K562 (cell line): ENCODE results near the gene NECTIN4. TPM values are rescaled to one million over a fixed set of nuclear protein-coding genes. Genes with fewer than 3 reads are reported as not detected.

ENCODE experiments used
- ARNT ChIP-seq, 2 experiments: fragments of 450-650 bp; IDR thresholded peaks; 2 replicates each; pipeline ENCODE4 v1.6.1; 2016; ENCODE audit warnings: mild to moderate bottlenecking in 1 of 2
- ASH1L ChIP-seq: fragments of 450-650 bp; IDR thresholded peaks from 2 replicates; pipeline ENCODE4 v1.6.1; 2018; ENCODE audit warnings: borderline replicate concordance, mild to moderate bottlenecking, low read depth; ENCODE audit not compliant: partially characterized antibody
- ATF2 ChIP-seq: sonication (generic); formaldehyde crosslinking; IDR thresholded peaks from 2 replicates; pipeline ENCODE4 v1.8.1; 2022; ENCODE audit warnings: missing genetic modification reagents
- CBFA2T2 ChIP-seq: fragments of 450-650 bp; conservative IDR thresholded peaks from 2 replicates; pipeline ENCODE4 v1.6.1; 2017; ENCODE audit warnings: mild to moderate bottlenecking
- FOSL1 ChIP-seq: fragments of 200-800 bp; sonication (Bioruptor generic); conservative IDR thresholded peaks from 2 replicates; pipeline ENCODE4 v1.6.1; 2016; ENCODE audit warnings: missing genetic modification characterization, missing compliant biosample characterization
- KLF1 ChIP-seq: fragments of 450-650 bp; IDR thresholded peaks from 2 replicates; pipeline ENCODE4 v1.6.1; 2016; ENCODE audit warnings: missing genetic modification characterization, missing compliant biosample characterization
- MYBL2 ChIP-seq, 2 experiments: fragments of 450-650 bp in 1 of 2; sonication (generic) in 1 of 2; formaldehyde crosslinking in 1 of 2; IDR thresholded peaks; 2 replicates each; pipeline versions ENCODE4 v1.6.1 to v1.8.1; 2017 to 2022; ENCODE audit warnings: borderline replicate concordance in 1 of 2, inconsistent platforms in 1 of 2, low read depth in 1 of 2, mild to moderate bottlenecking in 1 of 2, missing genetic modification reagents in 1 of 2, moderate library complexity in 1 of 2
- PHTF2 ChIP-seq: fragments of 250-450 bp; sonication (Bioruptor Pico); IDR thresholded peaks from 2 replicates; pipeline ENCODE4 v1.5.0; 2021; ENCODE audit warnings: mild to moderate bottlenecking
- THRB ChIP-seq: fragments of 450-650 bp; formaldehyde crosslinking; conservative IDR thresholded peaks from 2 replicates; pipeline ENCODE4 v1.4.0; 2022; ENCODE audit warnings: mild to moderate bottlenecking, missing genetic modification characterization
- XRCC5 ChIP-seq: fragments of 200-400 bp; formaldehyde crosslinking; IDR thresholded peaks from 2 replicates; pipeline ENCODE4 v1.6.1; 2017; ENCODE audit warnings: low read depth, mild to moderate bottlenecking, low read length
- ZBTB40 ChIP-seq, 2 experiments: fragments of 450-650 bp in 1 of 2; sonication (generic) in 1 of 2; formaldehyde crosslinking in 1 of 2; IDR thresholded peaks; 2 replicates each; pipeline versions ENCODE4 v1.7.1 to v1.9.0; 2016 to 2022; ENCODE audit warnings: inconsistent platforms in 1 of 2, mild to moderate bottlenecking in 1 of 2, missing genetic modification reagents in 1 of 2
- ZNF197 ChIP-seq: fragments of 200-800 bp; sonication (Bioruptor generic); IDR thresholded peaks from 2 replicates; pipeline ENCODE4 v1.6.1; 2016; ENCODE audit warnings: low read depth, missing genetic modification characterization, missing compliant biosample characterization
- ZNF239 ChIP-seq: fragments of 250-450 bp; sonication (Bioruptor Pico); IDR thresholded peaks from 2 replicates; pipeline ENCODE4 v1.4.0; 2020; ENCODE audit warnings: mild to moderate bottlenecking
- ZNF263 ChIP-seq: sonication (generic); formaldehyde crosslinking; IDR thresholded peaks from 2 replicates; pipeline ENCODE4 v1.8.0; 2022; ENCODE audit warnings: mild to moderate bottlenecking, missing genetic modification reagents, borderline replicate concordance
- polyA plus RNA-seq, 8 experiments: library from polyadenylated mRNA; depleted of rRNA in 4 of 8; stranded (reverse) in 5 of 8; unstranded in 3 of 8; fragments of >200 nt; fragmentation: Nextera tagmentation in 2 of 8; fragmentation: Illumina TruSeq in 1 of 8; extraction: Ambion mirVana in 2 of 8; extraction: Trizol in 1 of 8; gene quantifications; 2 replicates each; pipeline versions ENCODE4 v1.2.1 to v1.2.3, GENCODE V29; 2011 to 2014; ENCODE audit warnings: inconsistent platforms in 1 of 8, missing spikeins in 1 of 8
- total RNA-seq, 7 experiments: library from RNA; depleted of rRNA in 6 of 7; stranded (reverse); fragments of >200 nt in 6 of 7; fragmentation: Illumina TruSeq in 2 of 7; extraction: Trizol in 2 of 7; gene quantifications; 2 replicates each; pipeline versions ENCODE4 v1.2.1 to v1.2.3, GENCODE V29; 2011 to 2021; ENCODE audit warnings: low replicate concordance in 1 of 7

The NECTIN4 gene
- total and polyA plus RNA-seq, 9 of the 15 experiments (the other 6 are each of a cell fraction or from before 2014, with no cell fraction given) = 0.01 to 0.09 TPM; not detected in 7

GRCh38 chr1:161045736-161046604 is 43.4 kb downstream of the NECTIN4 start, which contains the start of gene USF1 (continued):
- TF ChIP-seq ZBTB40 (IDR thresholded peaks at IDR 0.05) (peak; percentile 98), ZBTB40 (CRISPR knock-in tag; IDR thresholded peaks at IDR 0.05) (no peak), ARNT (IDR thresholded peaks at IDR 0.05) (peak; percentile 63 to 86; a peak in 3 of 4 replicates), ASH1L (peak; percentile 59), MYBL2 (IDR thresholded peaks at IDR 0.05; ENCODE audit: low read depth) (peak; percentile 71; the same call in 1 of the 2 replicates), MYBL2 (CRISPR knock-in tag; IDR thresholded peaks at IDR 0.05; ENCODE audit: borderline replicate concordance) (no peak), PHTF2 (no peak), ZNF263 (CRISPR knock-in tag) (peak; percentile 60; the same call in 1 of the 2 replicates), ZNF239 (peak; percentile 66), FOSL1 (tag) (peak; percentile 32; the same call in 1 of the 2 replicates), ZNF197 (CRISPR knock-in tag) (peak; percentile 84), XRCC5 (no peak), KLF1 (tag) (peak; percentile 32; the same call in 1 of the 2 replicates), CBFA2T2 (no peak), THRB (CRISPR knock-in tag) (peak; percentile 64; the same call in 1 of the 2 replicates), ATF2 (CRISPR knock-in tag) (no peak)
